Dedifferentiated amniotic fluid mesenchymal stem cell (primary cell): ENCODE measurements around the gene TET3.
A peak's percentile ranks its signal among the peaks of the same experiment; 100 is the strongest.

ENCODE experiments used
- DNase-seq: peaks from one replicate; pipeline ENCODE4 v3.0.0-alpha.2; 2016; ENCODE audit errors: extremely low spot score

Gene TET3

GRCh38 chr2:73987109-73987947 is 2.6 kb downstream of the TET3 start:
- DNase-seq, result no peak

- DNase-seq, result no peak
These were observed 3.4 kb downstream of the TET3 start for GRCh38 chr2:73987948-73988700.

GRCh38 chr2:73989972-73990371 is 5.3 kb downstream of the TET3 start:
- no peak for DNase-seq

GRCh38 chr2:73990531-73990930 is 5.8 kb downstream of the TET3 start:
- DNase-seq, result no peak

GRCh38 chr2:73992036-73992435 is 7.3 kb downstream of the TET3 start:
- DNase-seq, result no peak

- no peak for DNase-seq
These were observed 8.7 kb downstream of the TET3 start for GRCh38 chr2:73993376-73993775.

GRCh38 chr2:73993778-73994177 is 9.1 kb downstream of the TET3 start:
- DNase-seq, result no peak

- no peak for DNase-seq
These were observed 9.6 kb downstream of the TET3 start for GRCh38 chr2:73994178-73994831.

- no peak for DNase-seq
These were observed 11.1 kb downstream of the TET3 start for GRCh38 chr2:73995810-73996209.

- DNase-seq, result no peak
These were observed 13.1 kb downstream of the TET3 start for GRCh38 chr2:73997813-73998212.

- DNase-seq, result no peak
These were observed 13.7 kb downstream of the TET3 start for GRCh38 chr2:73998451-73998850.

GRCh38 chr2:73998933-73999332 is 14.2 kb downstream of the TET3 start:
- no peak for DNase-seq

- DNase-seq, result peak; percentile 55
These were observed 15.3 kb downstream of the TET3 start for GRCh38 chr2:73999881-74000597.

- DNase-seq, result no peak
These were observed 16.0 kb downstream of the TET3 start for GRCh38 chr2:74000666-74001065.

GRCh38 chr2:74001121-74001520 is 16.4 kb downstream of the TET3 start:
- no peak for DNase-seq

- no peak for DNase-seq
These were observed 17.2 kb downstream of the TET3 start for GRCh38 chr2:74001781-74002504.

GRCh38 chr2:74002505-74003421 is 18.1 kb downstream of the TET3 start:
- DNase-seq, result peak; percentile 75

GRCh38 chr2:74003494-74004211 is 18.9 kb downstream of the TET3 start:
- DNase-seq, result peak; percentile 84
